Prostate gland (tissue), 2 donors: ENCODE measurements around the gene PNKP.

Experiments
- CTCF ChIP-seq, 4 experiments: fragments of 200-600 bp in 2 of 4; fragments of 450-650 bp in 2 of 4; sonication (generic) in 2 of 4; IDR thresholded peaks; 1 replicate in 3 of 4; 2 replicates in 1 of 4; pipeline ENCODE4 v1.5.1; 2016 to 2019; ENCODE audit warnings: antibody characterized with exemption in 4 of 4, mild to moderate bottlenecking in 2 of 4, moderate library complexity in 2 of 4
- POLR2AphosphoS5 ChIP-seq: sonication (generic); formaldehyde crosslinking; IDR thresholded peaks from one replicate; pipeline ENCODE4 v1.6.1; 2017; ENCODE audit warnings: antibody characterized with exemption

- no peak for TF ChIP-seq CTCF (IDR thresholded peaks at IDR 0.05)
- no peak for TF ChIP-seq POLR2AphosphoS5
These were observed 21.1 kb upstream of the PNKP start for GRCh38 chr19:49888510-49888824.
